Stimulated activated CD8-positive, alpha-beta memory T cell treated with anti-CD3 and anti-CD28 coated beads, Interleukin-4, amount 100 ng/mL, for 24 hours (primary cell): Measurements from ENCODE around the gene HEPN1.
A peak's percentile ranks its signal among the peaks of the same experiment; 100 is the strongest.

Experiments
- DNase-seq: peaks from one replicate; pipeline ENCODE4 v3.0.0-alpha.2; 2020; ENCODE audit warnings: low read depth

HEPN1 gene

GRCh38 chr11:124899383-124900145, 19.5 kb upstream of the HEPN1 start:
- no peak for DNase-seq

- DNase-seq: no peak
Observed at GRCh38 chr11:124900464-124900863, 18.6 kb upstream of the HEPN1 start.

- no peak for DNase-seq
Observed at GRCh38 chr11:124902616-124903015, 16.4 kb upstream of the HEPN1 start.

GRCh38 chr11:124915541-124916369, 3.3 kb upstream of the HEPN1 start:
- DNase-seq: no peak

GRCh38 chr11:124916370-124916710, 2.7 kb upstream of the HEPN1 start:
- no peak for DNase-seq

- DNase-seq: no peak
Observed at GRCh38 chr11:124917115-124917637, 1.9 kb upstream of the HEPN1 start.

GRCh38 chr11:124919898-124920297, 848 bp downstream of the HEPN1 start:
- DNase-seq: no peak

- DNase-seq: no peak
Observed at GRCh38 chr11:124920356-124920755, 1.3 kb downstream of the HEPN1 start.

GRCh38 chr11:124920870-124921609, 2.0 kb downstream of the HEPN1 start:
- DNase-seq: peak; percentile 73

GRCh38 chr11:124922831-124923230, 3.8 kb downstream of the HEPN1 start:
- no peak for DNase-seq

GRCh38 chr11:124923296-124923695, 4.2 kb downstream of the HEPN1 start:
- DNase-seq: no peak

- DNase-seq: no peak
Observed at GRCh38 chr11:124928942-124929665, 10.1 kb downstream of the HEPN1 start.

- no peak for DNase-seq
Observed at GRCh38 chr11:124930799-124931198, 11.7 kb downstream of the HEPN1 start.

- DNase-seq: no peak
Observed at GRCh38 chr11:124934862-124935547, 16.0 kb downstream of the HEPN1 start.

GRCh38 chr11:124935548-124936514, 16.8 kb downstream of the HEPN1 start, which contains the start of gene HEPACAM:
HEPACAM (minus strand) TSS chr11:124936047; CDS start chr11:124936006, 41 bp downstream.
- DNase-seq: no peak

GRCh38 chr11:124937336-124937935, 18.4 kb downstream of the HEPN1 start:
- no peak for DNase-seq

- no peak for DNase-seq
Observed at GRCh38 chr11:124938206-124938765, 19.2 kb downstream of the HEPN1 start.

GRCh38 chr11:124938970-124939369, 19.9 kb downstream of the HEPN1 start:
- no peak for DNase-seq

- no peak for DNase-seq
Observed at GRCh38 chr11:124941703-124942102, 22.7 kb downstream of the HEPN1 start.
